NOMO-1 treated with DMSO at 0.1 percent for 48 hours (cell line): ENCODE measurements around the gene OR1D2.
"Not testable (repeated sequence)": the region's sequence is repeated elsewhere in the genome, so short reads cannot be mapped to it uniquely, and the experiment has no call there.

Experiments
- DNase-seq: peaks from one replicate; lab custom pipeline; 2025; ENCODE audit not compliant: unreplicated experiment; lab: John Stamatoyannopoulos, UW

The OR1D2 gene, protein sequence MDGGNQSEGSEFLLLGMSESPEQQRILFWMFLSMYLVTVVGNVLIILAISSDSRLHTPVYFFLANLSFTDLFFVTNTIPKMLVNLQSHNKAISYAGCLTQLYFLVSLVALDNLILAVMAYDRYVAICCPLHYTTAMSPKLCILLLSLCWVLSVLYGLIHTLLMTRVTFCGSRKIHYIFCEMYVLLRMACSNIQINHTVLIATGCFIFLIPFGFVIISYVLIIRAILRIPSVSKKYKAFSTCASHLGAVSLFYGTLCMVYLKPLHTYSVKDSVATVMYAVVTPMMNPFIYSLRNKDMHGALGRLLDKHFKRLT

DNA sequence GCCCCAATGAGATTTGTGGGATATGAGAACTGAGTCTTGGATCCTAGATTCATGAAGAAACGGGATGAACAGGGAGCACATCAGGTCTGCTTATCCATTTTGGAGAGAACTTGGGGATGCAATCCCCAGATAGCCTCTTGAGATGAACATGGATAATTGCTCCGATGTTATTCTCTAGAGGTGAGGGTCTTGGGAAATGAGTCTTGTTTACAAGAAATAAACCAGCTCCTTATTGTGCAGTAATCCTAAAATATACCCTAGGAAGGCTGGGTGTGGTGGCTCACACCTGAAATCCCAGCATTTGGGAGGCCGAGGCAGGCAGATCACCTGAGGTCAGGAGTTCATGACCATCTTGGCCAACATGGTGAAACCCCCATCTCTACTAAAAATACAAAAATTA lies at the start of gene OR1D2:
Gene OR1D2 (minus strand): TSS at position 101 of the 400 bp plus-strand sequence. CDS start 11,426 bp downstream, outside the sequence.
- no peak for DNase-seq

DNA sequence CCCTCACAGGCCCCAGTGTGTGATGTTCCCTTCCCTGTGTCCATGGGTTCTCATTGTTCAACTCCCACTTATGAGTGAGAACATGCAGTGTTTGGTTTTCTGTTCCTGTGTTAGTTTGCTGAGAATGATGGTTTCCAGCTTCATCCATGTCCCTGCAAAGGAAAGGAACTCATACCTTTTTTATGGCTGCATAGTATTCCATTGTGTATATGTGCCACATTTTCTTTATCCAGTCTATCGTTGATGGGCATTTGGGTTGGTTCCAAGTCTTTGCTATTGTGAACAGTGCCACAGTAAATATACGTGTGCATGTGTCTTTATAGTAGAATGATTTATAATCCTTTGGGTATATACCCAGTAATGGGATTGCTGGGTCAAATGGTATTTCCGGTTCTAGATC lies 33.3 kb upstream of the OR1D2 start:
- DNase-seq: not testable (repeated sequence)

DNA sequence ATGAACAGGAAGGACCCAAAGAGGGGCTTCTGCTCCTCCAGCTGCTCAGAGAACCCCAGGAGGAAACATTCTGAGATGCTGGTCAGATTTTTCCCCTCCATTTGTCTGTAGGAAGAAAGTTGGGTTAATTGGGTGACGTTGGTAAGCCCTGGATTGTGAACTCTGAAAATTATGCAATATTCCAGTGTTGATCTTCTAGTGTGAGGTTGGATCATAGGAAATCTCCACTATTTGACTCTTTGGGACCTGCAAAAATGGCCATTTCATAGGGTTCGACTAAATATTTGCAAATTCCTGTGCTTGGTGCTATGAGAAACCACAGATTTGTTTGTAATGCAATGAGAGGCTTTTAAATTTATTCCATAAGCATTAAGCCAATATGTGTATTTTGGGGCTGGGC lies 23.2 kb upstream of the OR1D2 start, which contains the start of gene OR1G1:
Gene OR1G1 (minus strand): TSS at position 101 of the 400 bp plus-strand sequence. CDS start 0 bp downstream, at position 101.
- DNase-seq: no peak

DNA sequence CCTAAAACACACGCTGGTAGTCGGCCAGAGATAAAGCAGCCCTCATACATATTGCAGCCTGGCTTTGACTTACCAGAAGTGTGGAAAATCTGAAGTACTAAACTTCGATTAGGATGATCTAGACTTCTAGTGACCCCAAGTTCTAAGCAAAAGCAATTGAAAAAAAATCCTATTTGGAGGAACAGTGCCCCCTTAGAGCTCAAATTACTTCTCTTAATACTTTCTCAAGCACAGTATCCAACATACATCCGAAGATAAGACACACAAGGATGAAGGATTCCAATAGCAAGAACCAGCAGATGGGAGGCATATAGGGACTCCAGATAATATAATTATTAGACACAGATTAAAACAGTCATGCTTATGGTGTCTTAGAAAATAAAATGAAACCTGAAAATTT lies 30.4 kb downstream of the OR1D2 start:
- DNase-seq: not testable (repeated sequence)

- DNase-seq: peak; percentile 78
Measured at GRCh38 chr17:3065192-3065591, 39.0 kb downstream of the OR1D2 start.

GRCh38 chr17:3063507-3063906 lies 40.7 kb downstream of the OR1D2 start, which contains the start of gene OR1D5:
TSS of gene OR1D5 (minus strand) at chr17:3063607. CDS start at chr17:3063607, 0 bp downstream.
- not testable (repeated sequence) for DNase-seq

GRCh38 chr17:3062824-3063377 lies 41.3 kb downstream of the OR1D2 start:
- DNase-seq: not testable (repeated sequence)

DNA sequence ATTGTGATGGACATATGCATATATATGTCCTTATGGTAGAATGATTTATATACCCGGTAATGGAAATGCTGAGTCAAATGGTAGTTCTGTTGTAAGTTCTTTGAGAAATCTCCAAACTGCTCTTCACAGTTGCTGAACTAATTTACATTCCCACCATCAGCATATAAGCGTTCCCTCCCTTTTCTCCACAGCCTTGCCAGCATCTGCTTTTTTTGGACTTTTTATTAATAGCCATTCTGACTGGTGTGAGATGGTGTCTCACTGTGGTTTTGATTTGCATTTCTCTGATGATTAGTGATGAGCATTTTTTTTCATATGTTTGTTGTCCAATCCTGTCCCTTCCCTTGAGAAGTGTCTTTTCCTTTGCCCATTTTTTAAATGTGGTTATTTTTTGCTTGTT lies 49.4 kb downstream of the OR1D2 start:
- DNase-seq: not testable (repeated sequence)

DNA sequence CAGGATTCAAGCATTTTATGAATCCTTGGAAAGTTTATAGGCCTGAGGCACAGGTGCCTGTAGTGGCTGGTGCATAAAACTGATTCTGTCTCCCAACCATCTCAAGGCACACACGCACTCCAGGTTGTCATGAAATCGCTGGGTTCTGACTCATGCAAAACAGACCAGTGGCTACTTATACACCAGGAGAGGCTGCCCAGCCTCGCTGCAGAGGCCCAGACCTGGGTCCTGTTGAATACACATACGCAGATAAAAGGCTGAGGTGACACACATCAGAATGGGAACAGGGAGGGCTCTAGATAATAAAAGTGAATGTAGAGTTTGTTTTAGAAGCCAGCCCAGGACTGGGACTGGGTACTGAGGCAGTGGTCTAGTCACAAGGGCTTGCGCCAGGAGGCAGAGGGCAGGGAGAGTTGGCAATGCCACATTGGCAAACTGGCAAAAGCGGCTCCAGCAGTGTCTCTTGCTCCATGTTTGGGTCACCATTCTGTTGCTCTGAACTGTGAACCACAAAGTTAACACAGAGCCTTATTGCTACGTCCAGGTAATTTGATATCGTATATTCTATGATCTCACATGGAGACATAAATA lies 54.4 kb downstream of the OR1D2 start:
- DNase-seq: no peak

DNA sequence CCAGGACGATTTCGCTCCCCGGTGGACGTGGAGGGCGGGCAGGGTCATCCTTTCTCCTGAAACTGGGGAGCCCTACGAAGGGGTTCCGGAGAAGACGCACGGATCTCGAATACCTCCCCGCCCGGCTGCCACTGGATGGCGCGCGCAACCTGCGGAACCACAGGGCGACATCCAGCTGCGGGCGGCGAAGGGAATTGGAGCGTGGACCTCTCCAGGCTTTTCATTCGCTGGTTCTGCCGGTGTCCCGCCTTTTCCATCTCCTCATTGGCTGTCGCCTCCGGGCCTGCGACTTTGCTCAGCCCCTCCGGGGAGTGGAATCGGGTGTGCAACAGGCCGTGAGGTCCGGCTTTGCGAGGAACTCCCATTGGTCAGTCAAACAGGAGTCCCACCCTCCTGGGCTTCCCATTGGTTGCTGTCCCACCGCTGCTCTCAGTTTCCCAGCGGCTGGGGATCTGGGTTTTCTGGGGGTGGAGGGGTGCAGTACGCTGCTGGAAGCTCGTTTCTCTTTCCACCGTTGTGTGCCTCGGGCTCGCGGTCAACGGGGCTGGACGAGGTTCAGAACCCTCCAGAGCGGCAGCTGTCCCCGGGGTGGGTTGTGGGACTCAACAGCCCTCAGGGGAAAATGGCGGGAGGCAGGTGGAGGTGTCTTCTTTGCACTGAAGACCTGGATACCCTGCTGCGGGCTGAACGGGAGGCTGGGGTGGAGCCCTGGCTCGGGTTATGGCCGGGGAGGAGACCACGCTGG lies 55.3 kb downstream of the OR1D2 start:
- peak; percentile 99 for DNase-seq

DNA sequence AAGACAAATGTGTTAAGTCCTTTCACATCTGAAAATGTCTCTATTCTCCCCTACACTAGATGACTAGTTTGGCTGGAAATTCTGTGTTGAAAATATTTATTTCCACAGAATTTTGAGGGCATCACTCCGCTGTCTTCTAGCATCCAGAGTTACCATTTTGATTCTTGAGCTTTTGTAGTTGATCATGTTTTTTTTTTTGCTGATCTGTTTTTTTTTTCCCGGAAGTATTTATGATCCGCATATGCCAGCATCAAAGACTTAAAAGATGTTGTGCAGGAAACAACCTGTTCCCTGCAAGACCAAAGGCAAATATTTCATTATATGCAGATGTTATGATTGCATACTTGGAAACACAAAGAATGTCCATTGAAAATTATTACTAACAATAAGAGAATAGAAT lies 57.5 kb downstream of the OR1D2 start:
- DNase-seq: no peak

DNA sequence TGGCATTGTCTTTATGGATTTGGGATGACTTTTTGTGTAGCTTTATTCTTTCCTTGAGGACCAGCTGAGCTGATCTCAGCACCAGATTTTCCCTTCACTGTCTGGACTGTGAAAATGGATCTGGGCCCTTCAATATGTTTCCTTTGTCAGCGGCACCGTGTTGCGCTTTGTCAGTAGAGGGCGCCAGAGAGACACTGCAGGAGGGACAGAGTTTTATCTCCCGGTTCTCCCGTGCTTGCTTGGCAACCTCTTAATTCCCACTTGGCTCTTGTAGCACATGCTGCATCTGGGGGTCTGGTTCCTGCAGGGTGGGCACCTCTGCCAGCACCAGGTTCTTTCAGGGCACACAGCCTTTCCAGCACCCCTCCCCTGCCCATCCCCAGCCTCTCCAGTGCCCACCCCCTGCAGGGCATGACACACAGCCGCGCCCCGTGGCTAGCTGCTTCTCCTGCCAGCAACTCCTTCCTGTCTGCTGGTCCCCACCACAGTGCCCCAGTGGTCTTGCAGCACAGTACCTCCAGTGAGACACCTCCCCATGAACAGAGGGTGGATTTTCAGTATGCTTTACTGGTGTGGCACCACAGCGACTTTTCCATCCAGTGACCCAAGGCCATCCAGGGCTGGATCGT lies 60.4 kb downstream of the OR1D2 start:
- no peak for DNase-seq

DNA sequence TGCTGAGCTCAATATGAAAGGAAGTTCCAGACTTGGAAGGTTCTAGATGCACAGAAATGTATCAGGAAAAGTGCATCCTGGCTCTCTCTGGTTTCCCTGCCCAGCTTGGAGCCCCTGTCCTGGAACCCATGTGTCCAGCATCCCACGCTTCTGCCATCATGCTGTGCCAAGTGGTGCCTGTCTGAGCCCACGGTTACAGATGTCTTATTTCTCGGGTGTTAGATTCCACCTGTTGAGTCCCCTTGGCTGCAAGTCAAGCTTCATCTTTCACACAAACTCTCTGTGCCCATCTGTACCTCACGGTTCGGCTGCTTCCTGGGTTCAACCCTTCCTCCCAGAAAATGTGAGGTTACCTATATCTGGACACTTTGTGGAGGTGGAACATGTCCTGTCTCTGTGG lies 63.3 kb downstream of the OR1D2 start:
- DNase-seq: no peak

DNA sequence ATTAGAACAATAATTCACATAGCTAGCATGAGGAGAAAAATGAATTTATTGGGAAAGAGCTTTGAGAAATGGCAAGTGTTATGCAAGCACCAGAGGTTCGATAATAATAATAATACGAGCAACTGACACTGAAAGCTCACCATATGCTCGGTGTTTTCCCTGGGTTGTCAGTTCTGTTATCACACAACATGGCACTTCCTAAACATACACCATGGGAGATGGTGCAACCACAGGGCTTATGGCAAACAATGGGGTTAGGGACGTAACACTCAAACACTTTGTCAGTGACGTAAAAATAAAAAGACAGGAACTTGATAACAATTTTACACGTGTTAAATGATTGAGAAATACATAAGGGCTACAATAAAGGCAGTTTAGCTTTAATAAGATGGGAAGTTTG lies 64.5 kb downstream of the OR1D2 start:
- DNase-seq: peak; percentile 71

- DNase-seq: no peak
Measured at GRCh38 chr17:3038941-3039340, 65.3 kb downstream of the OR1D2 start.
